ENCODE results near the gene KPNA4. TPM values are rescaled to one million over a fixed set of nuclear protein-coding genes. Genes with fewer than 3 reads are reported as not detected.
"Not testable (repeated sequence)": the region's sequence is repeated elsewhere in the genome, so short reads cannot be mapped to it uniquely, and the experiment has no call there.

The KPNA4 gene, protein sequence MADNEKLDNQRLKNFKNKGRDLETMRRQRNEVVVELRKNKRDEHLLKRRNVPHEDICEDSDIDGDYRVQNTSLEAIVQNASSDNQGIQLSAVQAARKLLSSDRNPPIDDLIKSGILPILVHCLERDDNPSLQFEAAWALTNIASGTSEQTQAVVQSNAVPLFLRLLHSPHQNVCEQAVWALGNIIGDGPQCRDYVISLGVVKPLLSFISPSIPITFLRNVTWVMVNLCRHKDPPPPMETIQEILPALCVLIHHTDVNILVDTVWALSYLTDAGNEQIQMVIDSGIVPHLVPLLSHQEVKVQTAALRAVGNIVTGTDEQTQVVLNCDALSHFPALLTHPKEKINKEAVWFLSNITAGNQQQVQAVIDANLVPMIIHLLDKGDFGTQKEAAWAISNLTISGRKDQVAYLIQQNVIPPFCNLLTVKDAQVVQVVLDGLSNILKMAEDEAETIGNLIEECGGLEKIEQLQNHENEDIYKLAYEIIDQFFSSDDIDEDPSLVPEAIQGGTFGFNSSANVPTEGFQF
- total RNA-seq, result 22.3 and 25.4 TPM in 2 replicates

DNA sequence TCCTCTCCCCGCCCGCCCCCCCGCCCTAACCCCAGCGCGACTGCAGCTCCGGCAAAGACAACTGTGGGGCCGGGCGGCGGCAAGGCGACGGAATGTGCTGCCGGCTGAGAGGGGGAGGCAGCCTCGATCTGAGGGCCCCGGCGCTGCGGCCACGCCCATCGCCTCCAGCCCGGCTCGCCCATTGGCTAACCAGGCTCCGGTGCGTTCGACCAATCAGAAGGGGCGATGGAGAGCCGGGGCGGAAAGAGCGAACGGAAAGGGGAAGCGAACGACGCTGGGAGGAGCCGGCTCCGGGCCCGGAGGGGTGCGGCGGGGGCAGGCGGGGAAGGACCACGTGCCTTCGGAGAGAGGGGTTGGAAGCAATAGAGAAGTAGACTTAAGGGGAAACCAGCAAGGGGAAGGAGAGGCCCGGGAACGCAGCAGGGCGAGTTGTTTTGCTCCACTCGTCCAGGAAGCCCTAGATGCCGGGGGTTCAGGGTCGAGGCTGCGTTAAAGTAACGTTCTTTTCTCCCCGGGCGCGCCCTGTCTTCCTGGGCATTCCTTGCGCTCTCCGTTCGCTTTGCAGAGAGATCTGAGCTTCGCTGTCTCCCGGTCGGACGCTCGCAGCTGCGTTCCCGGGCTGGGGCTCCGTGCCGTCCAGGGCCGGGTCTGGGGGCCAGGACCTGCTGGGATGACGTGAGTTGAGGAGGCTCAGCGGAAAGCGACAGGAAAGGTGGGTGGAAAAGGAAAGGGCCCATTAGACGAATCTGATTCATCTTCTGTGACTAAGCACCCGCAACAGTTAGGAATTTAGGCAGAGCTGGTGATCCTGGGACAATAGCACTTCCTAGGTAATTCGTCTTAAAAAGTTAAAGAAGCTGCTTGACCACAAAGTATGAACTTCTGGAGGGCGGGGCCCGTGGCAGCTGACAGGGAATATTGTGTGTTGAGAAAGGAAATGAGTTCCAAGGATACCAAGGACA, at the start of gene KPNA4:
KPNA4 (minus strand) TSS at position 130 of the 962 bp plus-strand sequence. CDS start 289 bp downstream, outside the sequence.
- peak; percentile 91 to 97 for DNase-seq (ENCODE audit: low read depth in 2 of 2)

DNA sequence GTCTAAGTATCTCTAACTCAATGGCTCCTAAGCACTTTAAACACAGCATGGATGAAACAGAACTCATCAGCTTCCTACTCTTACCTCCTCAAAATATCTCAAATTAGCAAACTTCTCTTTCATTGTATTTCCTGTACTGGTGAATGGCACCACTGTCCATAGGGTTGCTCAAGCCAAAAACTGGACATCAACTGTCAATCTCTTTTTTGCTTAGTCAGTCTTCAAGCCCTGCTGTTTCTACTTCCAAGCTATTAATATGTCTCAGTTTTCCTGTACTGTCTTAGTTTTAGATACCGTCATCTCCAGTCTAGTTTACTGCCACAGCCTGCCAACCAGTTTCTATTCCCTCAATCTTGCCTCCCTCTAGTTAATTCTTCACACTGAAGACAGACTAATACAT, 48.3 kb upstream of the KPNA4 start:
- no peak for DNase-seq (ENCODE audit: low read depth in 2 of 2)

DNA sequence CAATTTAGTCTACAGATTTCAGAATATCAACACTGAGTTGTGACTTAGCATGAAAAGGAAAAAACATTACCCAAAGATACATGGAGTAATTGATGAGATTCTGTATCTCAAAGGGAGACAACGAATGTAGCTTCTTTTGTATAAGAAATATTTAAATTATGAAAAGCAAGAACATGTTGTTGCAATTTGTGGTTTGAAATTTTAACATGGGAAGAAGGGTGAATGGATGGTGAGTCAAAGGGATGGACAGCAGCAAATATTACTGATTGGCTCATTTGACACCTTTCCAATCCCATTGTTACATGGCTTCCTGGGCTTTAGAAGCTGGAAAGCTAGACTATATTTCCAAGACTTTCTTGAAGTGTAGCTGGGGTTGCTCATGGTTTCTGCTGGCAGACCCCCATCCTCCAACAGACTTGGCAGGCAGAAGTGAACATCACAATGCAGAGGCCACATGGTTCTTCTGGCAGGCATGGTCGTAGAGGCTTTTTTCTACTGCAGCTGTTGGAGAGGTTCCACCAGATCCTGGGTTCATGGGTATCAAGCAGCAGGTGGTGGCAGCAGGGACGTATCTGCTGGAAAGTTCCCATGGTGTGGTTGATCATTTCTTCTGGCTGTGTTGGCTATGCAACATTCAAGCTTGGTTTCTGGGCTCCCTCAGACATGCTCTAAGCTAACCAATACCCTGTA, 47.2 kb upstream of the KPNA4 start:
- no peak for DNase-seq (ENCODE audit: low read depth in 2 of 2)

DNA sequence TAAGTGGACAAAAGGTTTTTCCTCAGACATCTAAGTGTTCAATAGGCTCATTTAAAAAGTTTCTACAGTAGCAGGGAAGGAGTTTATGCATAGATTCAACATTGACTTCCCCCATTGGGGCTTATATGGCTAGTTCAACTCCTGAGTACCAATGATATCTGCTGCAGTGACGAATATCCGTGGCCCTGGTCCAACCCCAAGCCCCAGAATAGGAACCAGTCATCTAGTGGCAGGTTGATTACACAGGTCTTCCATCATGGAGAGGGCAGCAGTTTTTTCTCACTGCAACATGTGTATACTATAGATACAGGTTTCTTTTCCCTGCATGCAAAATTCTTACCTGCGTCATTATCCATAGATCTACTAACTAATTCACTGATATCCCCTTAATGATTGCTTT, 45.8 kb upstream of the KPNA4 start:
- no peak for DNase-seq (ENCODE audit: low read depth in 2 of 2)

DNA sequence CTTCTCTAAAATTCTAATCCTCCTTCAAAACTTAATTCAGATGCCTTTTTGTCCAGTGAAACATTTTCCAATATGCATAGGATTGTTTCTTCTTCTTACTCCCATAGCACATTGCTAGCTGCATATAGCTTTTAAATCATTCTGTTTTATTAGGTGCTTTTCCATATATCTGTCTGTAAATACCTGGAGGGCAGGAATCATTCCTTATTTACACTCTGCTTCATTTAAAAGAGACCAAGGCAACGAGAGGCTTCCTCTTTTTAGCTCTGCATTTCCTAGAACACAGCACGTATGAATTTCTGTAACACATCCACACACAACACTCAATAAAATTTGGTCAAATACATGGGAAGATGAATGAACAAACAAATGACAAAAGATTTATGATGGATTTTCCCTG, 43.5 kb upstream of the KPNA4 start:
- no peak for DNase-seq (ENCODE audit: low read depth in 2 of 2)

DNA sequence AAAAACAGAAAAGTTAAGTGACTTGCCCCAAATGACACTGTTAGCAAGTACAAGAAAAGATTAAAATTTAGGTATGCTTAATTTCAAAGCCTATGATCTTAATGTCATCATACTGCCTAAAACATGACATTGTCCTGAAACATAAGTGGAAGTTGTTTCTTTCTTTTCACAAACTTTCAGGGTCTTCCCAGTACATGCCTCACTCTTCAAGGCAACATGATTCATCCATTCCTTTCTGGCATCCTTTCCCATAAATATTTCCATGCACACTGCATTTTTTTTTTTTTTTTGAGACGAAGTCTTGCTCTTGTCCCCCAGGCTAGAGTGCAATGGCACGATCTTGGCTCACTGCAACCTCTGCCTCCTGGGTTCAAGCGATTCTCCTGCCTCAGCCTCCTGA, 42.5 kb upstream of the KPNA4 start:
- DNase-seq (ENCODE audit: low read depth in 2 of 2), result no peak

DNA sequence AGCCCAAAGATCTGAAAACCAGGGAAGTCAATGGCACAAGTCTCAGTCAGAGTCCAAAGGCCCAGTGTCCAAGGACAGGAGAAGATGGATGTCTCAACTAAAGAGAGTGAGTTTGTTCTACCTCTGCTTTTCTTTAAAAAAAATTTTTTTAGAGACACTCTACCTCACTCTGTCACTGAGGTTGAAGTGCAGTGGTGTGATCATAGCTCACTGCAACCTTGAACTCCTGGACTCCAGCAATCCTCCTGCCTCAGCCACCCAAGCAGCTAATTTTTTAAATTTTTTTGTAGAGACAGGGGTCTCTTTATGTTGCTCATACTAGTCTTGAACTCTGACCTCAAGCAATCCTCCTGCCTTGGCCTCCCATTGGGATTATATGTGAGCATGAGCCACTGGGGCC, 39.9 kb upstream of the KPNA4 start:
- DNase-seq (ENCODE audit: low read depth in 2 of 2), result no peak

DNA sequence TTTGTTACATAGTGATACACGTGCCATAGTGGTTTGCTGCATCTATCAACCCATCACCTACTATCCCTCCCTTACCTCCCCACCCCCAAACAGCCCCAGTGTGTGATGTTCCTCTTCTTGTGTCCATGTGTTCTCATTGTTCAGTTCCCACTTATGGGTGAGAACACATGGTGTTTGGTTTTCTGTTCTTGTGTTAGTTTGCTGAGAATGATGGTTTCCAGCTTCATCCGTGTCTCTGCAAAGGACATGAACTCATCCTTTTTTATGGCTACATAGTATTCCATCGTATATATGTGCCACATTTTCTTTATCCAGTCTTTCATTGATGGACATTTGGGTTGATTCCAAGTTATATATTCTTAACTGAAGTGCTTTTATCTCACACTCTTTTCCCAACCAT, 38.5 kb upstream of the KPNA4 start:
- not testable (repeated sequence) for DNase-seq (ENCODE audit: low read depth in 2 of 2)

DNA sequence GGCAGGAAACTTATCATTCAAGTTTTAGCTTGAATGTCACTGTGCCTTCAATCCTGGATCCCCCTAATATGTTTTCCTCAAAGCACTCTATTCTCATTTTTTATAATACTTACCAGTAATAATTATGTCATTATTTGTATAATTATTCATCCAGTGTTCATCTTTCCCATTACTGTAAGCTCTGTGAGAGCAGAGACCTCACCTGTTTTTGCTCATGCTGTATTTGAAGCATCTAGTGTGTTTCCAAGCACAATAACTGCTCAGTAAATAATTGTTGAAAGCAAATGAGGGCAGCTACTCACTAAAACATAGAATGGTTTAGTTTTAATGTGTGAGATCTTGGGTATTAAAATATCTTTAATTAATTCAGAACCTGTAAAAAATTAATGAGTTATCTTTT, 36.9 kb upstream of the KPNA4 start:
- DNase-seq (ENCODE audit: low read depth in 2 of 2), result no peak

DNA sequence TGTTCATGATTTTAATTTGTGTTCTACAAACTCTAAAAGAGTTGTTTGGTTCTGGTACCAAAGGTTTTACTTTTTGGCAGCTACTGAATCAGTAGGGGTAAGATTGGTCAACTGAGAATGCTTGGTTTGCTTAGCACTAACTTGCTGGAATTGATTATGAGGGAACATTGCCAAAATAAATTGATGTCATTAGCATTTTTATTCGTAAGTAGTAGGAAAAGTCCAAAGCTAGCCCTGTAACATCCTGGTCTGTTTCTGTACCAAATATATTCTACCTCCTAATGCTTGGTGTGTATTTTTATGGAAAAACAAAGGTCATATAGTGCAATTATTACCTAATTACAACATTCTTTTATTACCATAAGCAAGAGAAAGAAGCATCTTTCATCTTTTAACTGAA, 35.9 kb upstream of the KPNA4 start:
- DNase-seq (ENCODE audit: low read depth in 2 of 2), result no peak

DNA sequence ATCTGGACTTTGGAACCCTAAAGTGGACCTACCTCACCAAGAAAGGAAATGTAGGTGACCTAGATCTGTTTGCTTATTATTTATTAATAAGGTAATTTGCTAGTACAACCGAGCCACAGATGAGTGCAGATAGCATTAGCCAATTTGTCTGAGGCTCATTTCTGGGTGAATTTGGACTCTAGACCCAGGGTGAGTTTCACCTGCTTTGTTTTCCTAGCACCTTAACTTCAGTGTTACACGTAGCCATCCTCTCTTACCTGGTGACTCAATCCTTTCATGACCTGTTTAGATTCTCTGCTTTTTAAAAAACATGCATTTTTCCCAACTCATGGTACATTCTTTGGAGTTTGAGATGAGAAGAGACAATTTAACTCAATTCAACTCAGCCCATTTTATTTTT, 33.5 kb upstream of the KPNA4 start:
- DNase-seq (ENCODE audit: low read depth in 2 of 2), result no peak

DNA sequence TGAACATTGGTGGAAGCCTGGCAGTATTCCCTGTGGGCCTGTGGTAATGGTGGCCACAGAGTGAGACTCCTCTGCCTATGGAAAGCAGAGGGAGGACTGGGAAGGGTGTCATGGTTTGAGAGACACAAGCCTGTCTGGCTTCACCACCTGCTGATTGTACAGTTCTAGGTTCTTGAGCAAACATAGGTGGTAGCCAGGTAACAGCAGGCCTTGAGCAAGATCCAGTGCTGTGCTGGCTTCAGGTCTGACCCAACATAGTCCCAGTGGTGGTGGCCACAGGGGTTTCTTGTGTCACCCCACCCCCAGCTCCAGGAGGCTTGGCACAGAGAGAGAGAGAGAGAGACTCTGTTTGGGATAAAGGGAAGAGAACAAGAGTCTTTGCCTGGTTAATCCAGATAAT, 22.7 kb upstream of the KPNA4 start:
- DNase-seq (ENCODE audit: low read depth in 2 of 2), result no peak

DNA sequence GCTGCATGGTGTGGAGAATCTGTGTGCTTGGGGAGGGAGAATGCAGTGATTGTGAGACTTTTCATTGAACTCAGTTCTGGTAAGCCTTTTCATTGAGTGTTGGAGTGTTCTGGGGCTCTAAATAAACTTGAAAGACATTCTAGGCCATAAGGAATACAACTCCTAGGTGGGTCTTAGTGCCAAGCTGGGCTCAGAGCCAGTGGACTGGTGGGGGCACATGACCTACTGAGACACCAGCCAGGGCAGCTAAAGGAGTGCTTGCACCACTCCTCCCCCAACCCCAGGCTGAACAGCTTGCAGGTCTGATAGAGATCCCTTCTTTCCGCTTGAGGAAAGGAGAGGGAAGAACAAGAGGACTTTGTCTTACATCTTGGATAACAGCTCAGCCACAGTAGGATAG, 21.7 kb upstream of the KPNA4 start:
- DNase-seq (ENCODE audit: low read depth in 2 of 2), result no peak

DNA sequence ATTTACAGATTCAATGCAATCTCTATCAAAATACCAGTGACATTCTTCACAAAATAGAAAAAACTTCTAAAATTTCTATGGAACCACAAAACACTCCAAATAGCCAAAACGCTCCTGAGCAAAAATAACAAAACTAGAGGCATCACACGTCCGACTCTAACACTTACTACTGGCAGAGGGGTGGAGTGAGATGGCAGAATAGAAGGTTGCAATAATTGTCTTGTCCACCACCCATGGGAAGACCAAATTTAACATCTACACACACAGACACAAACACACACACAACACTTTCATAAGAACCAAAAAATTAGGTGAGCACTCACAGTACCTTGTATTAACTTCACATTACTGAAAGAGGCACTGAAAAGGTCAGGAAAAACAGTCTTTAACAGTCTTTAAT, 21.3 kb upstream of the KPNA4 start:
- DNase-seq (ENCODE audit: low read depth in 2 of 2), result no peak

DNA sequence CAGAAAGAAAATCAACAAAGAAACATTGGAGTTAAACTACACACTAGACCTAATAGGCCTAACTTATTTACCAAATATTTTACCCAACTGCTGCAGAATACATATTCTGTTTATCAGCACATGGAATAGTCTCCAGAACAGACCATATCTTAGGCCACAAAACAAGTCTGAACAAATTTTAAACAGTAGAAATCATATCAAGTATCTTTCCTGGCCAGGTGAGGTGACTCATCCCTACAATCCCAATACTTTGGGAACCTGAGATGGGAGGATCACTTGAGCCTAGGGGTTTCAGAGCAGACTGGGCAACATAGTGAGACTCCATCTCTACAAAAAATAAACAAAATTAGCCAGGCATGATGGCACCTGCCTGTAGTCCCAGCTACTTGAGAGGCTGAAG, 18.1 kb upstream of the KPNA4 start:
- no peak for DNase-seq (ENCODE audit: low read depth in 2 of 2)

DNA sequence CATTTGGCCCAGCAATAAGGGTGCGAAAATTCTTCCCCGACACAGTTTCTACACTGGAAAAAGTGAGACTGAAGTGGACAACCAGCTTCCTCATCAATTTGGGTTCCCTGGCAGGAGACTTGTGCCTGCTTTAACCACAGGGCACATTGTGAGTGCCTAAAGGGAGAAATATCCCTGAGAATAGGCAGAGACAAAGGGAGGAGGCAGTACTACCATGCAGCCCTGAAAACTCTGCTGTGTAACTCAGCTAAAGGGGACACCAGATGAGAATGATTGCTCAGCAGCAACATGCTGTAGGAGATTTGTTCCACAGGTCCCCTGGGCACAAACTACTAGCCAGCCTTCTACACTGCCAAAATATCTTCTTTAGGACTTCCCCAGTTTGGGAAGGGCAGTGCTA, 15.6 kb upstream of the KPNA4 start:
- no peak for DNase-seq (ENCODE audit: low read depth in 2 of 2)

DNA sequence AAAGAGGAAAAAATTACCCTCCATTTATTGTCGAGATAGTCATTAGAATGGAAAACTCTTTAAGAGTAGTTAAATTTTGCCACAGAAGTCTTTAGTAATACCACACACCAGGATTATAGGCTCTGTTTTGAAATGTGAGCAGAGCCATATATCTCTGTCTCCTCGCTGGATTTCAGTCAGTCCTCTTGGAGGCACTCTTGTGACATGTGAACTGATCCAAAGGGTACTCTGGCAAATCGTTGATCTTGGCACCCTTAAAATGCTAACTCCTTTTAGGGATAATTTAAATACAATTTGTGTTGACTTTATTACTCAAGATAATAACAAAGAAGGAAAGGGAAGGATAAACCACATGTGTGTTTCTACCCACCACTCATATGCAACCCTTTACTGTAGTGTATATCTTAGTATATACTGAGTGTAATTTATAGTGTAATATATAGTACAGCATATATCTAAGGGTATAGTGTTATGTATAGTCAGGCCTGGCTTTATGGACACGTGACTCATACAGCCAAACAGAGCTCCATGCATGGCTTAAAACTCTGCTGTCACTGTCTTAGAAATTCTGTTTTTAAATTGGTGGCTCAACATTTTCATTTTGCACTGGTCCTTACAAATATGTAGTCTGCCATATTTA, 12.3 kb upstream of the KPNA4 start:
- DNase-seq (ENCODE audit: low read depth in 2 of 2), result no peak

DNA sequence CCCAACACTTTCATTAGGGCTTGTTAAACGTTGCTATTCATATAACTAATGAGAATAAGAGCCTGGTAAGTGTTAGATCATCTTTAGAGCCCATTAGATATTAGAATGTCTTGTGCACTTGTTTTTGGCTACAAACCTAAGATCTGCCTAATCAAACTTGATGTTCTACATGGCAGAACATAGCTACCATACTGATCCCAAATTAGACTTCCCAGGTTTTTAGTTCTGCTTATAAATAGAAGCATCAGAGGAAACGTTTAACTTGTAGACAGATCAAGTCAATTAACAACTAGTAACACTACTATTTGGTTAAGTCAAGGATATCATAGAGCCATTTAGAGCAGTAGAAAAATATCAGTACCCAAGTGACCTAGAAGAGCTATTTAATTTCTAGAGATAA, 11.7 kb upstream of the KPNA4 start:
- DNase-seq (ENCODE audit: low read depth in 2 of 2), result no peak

DNA sequence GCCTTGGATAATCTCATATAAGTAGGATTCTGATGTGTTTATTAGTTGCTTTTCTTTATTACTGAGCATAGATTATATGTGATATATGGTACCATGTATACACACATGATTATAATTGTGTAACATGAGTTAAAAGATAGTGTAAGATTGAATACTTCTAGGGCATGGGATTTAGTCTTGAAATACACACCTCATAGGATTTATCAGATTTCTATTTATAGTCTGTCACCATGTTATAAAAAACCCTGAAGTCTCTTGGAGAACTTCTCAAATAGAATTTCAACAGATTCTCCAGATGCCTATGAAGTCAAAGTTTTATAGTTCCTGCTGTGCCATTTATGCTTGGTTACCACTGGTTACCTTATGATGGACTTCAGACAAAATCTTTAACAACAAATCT, 11.2 kb upstream of the KPNA4 start:
- no peak for DNase-seq (ENCODE audit: low read depth in 2 of 2)

DNA sequence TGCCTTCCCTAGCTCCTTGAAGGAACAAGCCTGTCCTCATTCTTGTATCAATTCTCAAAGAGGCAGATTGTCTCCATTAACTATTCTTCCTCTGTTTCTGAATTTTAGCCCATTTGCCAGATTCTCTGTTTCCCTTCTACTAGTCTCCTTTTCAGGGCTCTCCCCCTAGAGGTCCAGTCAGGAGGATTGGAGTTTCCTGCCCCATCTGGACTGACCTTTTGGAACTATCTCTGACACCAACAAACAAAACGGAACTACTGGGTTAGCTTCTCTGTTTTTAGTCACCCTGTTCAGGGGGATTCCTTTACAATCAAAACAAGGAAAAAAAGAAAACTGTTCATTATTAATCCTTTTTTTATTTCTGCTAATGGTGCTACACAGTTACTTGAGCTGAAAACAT, 10.2 kb upstream of the KPNA4 start:
- no peak for DNase-seq (ENCODE audit: low read depth in 2 of 2)

DNA sequence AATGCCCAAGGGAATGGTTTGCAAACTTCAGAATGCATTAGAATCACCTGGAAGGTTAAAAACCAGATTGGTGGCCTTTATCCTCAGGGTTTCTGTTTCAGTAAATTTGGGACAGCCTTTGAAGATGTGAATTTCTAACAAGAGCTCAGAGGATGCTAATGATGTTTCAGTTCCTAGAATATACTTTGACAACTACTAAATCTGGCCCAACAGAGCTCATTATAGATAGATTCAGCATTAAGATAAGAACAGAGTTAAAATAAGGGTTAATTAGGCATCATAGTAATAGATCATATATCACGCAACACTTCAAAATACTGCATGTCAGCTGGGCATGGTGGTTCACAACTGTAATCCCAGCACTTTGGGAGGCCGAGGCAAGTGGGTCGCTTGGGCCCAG, 9.3 kb upstream of the KPNA4 start:
- no peak for DNase-seq (ENCODE audit: low read depth in 2 of 2)
